Ishikawa (cell line): ENCODE data around the gene USP12.

Experiments used
- FOXM1 ChIP-seq: IDR thresholded peaks from 2 replicates; pipeline ENCODE4 v1.6.1; 2012; ENCODE audit warnings: low read depth, borderline replicate concordance
- RAD21 ChIP-seq: IDR thresholded peaks from 2 replicates; pipeline ENCODE4 v1.6.1; 2012; ENCODE audit warnings: low read depth
- TAF1 ChIP-seq: IDR thresholded peaks from 2 replicates; pipeline ENCODE4 v1.6.1; 2012; ENCODE audit warnings: low read depth, mild to moderate bottlenecking
- TEAD4 ChIP-seq: IDR thresholded peaks from 2 replicates; pipeline ENCODE4 v1.6.1; 2012

DNA sequence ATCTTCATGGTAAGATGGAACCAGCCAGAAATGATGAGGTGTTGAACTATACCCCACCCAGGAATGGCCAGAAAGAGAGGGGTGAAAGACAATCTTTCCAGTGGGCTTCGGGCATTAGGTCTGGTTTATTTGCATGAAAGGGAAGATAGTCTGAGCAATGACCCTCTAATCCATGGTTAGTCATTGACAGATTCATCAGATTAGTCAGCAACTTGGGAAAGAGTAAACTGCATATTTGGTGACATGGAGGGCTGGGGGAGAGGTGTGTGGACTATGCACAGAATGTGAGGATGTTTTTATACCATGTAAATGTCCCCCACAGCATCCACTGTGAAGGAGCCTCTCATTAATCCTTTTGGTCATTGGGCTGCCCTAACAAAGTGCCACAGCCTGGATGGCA, 30.1 kb upstream of the USP12 start:
- no peak for TF ChIP-seq RAD21
- TF ChIP-seq TAF1 = no peak
- TF ChIP-seq TEAD4 = no peak
- TF ChIP-seq FOXM1 = no peak
